ENCODE measurements around the gene RAB6B. TPM values are rescaled to one million over a fixed set of nuclear protein-coding genes. Genes with fewer than 3 reads are reported as not detected.
A peak's percentile ranks its signal among the peaks of the same experiment; 100 is the strongest.

The RAB6B gene
- total RNA-seq, 2 donors from 2014 or later = 2.6 to 7.2 TPM

DNA sequence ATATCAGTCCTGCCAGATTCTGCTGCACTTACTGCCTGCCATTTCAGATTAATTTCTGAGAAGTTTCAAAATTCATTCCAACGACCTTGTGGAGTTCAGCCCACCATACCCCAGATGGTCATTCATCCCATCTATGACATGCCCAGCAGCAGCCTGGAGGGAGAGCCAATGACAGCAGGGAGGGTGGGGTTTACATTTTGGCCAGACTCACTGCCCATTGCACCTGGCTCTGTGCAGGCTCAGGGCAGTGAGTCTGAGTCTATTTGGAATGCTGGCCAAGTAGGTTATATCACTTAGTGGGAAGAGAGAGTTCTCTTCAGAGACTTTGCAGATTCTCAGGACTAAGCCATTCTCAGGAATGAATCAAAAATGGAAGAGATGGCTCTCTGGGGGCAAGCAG is 68.5 kb downstream of the RAB6B start:
- ATAC-seq (replicated peaks in 1 of 2) (no peak), DNase-seq (no peak)
- Mint-ChIP-seq H3K4me1 (ENCODE audit: low read depth) (no peaks in the 10 kb centered on the region), H3K4me3 (no peak overlapping the region), H3K27me3 (ENCODE audit: low read depth) (no peaks in the 10 kb centered on the region), H3K36me3 (ENCODE audit: insufficient read depth in 2 of 2) (peaks cover 0 to 10% of the 10 kb centered on the region in 2 donors), H3K27ac (no peak overlapping the region), H3K9me3 (no peaks in the 10 kb centered on the region)

DNA sequence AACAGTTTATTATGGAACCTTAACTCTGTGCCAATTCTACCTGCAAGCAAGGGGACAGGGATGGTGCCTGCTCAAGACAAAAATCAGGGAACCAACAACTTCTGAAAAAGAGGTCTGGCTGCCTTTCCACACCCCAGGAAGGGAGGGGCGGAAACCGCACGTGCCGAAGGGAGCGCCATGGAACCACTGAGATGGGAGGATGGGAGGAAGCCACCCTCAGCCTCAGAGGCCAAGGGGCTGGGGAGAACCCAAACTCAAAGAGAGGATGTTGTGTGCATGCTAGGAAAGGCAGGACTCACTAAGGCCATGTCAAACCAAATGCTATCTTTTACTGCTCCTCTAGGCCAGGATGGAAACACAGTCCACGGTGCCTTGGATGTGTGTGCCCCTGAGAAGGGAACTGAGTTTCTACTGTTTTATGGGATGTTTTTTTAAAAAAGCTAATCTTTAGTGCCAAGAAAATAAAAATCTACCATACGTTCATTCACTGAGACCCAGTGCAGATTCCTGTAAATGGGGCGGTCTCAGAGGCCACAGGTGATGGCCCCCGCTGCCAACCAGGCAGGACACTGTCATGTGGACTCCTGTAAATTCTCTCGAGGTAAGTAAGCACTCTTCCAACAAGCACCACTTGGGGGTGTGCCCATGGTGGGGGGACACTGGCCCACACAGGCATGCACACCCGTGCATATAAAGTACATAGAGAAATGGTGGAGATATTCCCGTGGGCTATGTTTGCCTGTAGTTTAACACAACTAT is 69.5 kb downstream of the RAB6B start:
- DNase-seq = no peak

DNA sequence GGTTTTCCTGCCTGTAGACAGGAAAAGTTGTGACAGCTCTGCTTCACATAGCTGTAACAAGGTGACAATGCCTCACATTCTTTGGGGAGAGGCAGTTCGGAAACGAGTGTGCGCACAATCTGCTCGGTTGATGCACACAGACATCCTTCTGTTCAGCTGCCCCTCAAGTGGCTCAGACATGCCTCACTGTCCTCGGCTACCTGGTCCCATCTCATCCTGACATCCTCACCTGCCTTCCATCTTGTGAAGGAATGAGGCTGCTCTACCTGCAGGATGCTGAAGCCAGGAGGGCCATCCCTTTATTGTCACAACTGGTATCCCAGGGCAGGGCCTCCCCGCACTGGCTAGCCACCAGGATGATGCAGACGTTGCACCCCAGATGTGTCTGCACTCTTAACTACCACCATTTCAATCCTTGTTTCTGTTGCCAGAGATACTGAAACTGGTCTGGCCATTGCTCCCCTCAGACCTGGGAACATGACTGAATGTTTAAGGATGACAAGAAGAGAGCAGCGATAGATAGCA is 70.7 kb downstream of the RAB6B start:
- Mint-ChIP-seq H3K27me3 (ENCODE audit: low read depth) (no peaks in the 10 kb centered on the region), H3K9me3 (no peaks in the 10 kb centered on the region), H3K4me1 (ENCODE audit: low read depth) (no peaks in the 10 kb centered on the region), H3K36me3 (ENCODE audit: insufficient read depth in 2 of 2) (peaks cover 3 to 19% of the 10 kb centered on the region in 2 donors), H3K4me3 (no peak overlapping the region), H3K27ac (no peak overlapping the region)
- ATAC-seq (replicated peaks in 1 of 2) (no peak), DNase-seq (no peak)

More for the DNA sequence above, 69.5 kb downstream of the RAB6B start:
- Mint-ChIP-seq H3K27ac (no peak overlapping the region), H3K9me3 (no peaks in the 10 kb centered on the region), H3K27me3 (ENCODE audit: low read depth) (no peaks in the 10 kb centered on the region), H3K4me3 (no peak overlapping the region), H3K36me3 (ENCODE audit: insufficient read depth in 2 of 2) (peaks cover 0 to 17% of the 10 kb centered on the region in 2 donors), H3K4me1 (ENCODE audit: low read depth) (no peaks in the 10 kb centered on the region)
- ATAC-seq (replicated peaks in 1 of 2) = no peak

DNA sequence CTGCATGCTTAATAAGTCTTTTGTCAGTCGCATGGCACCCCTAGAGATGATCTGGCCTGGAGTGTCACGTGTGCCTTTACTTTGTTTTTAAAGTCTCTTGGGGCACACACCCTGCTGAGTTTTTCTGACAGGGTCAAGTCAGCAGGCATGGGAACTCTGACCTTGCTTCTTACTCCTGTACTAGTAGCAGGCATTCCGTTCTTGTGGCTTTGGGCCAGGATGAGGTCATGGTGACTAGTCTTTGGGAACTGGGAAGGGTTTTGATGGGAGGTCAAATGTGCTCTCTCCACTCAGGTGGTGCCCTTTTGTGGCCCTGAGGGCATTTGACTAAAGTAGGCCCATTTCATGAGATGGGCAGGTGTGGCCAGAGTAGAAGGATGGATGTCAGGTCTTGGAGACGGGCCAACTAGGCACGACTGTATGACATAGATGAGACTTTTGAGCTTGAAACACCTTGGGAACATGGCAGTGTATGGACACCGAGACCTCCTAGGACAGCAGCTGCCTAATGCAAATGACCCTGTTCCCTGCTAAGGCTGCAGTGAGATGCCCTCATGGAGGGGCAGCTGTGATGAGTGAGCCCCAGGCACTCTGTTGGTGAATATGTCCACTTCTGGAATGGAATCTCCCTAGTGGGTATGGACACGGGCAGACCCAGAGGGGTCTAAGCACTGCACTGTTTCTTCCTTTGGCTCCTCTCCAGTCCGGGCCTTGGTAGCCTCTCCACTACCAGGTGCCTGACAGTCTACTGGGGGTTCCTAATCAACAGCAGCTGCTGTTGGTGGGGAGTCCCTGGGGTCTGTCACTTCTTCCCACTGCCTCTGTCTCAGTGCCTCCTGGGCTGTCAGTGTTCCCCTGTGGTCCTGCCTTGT is 73.7 kb downstream of the RAB6B start:
- no peaks in the 10 kb centered on the region for H3K9me3 Mint-ChIP-seq
- no peaks in the 10 kb centered on the region for H3K4me1 Mint-ChIP-seq (ENCODE audit: low read depth)
- no peaks in the 10 kb centered on the region for H3K27me3 Mint-ChIP-seq (ENCODE audit: low read depth)
- no peak overlapping the region for H3K4me3 Mint-ChIP-seq
- H3K27ac Mint-ChIP-seq = no peak overlapping the region
- ATAC-seq (replicated peaks in 1 of 2) = no peak
- H3K36me3 Mint-ChIP-seq (ENCODE audit: insufficient read depth in 2 of 2) = peaks cover 5 to 22% of the 10 kb centered on the region in 2 donors
- no peak for DNase-seq

DNA sequence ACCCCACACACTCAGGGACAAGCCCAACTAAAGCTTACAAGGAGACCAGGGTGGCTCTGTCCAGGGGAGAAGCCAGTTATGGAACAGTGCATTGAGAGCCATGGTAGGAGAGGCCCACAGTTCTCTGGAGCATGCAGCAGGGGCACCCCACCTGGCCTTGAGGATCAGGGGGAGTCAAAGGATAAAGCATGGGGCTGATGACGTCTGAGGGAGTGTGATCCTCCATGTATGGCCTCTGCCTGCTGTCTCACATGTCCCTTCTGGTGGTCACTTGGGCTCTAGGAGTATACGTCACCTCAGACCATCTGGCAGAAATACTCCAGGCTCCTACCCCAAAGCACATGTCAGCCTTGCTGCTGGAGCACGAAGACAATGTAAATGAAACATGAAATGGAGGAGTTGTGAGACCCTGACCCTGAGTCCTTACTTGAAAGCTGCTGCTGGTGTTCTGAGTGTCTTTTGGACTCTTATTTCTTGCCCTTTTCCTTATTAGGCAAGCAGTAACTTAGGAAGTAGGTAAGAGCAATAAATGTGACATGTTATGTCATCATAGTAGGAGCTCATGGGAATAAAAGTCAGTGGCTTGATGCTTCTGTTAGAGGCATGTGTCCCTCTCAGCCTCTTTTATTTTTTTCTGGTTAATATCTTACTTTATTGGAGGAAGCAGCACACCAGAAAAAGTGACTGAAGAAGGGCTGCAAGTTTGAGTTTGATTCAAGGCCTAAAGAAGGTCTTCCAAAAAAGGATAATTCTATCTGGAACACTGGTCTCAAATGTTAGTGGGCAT is 74.6 kb downstream of the RAB6B start:
- no peaks in the 10 kb centered on the region for H3K4me1 Mint-ChIP-seq (ENCODE audit: low read depth)
- DNase-seq (no peak), ATAC-seq (replicated peaks in 1 of 2) (no peak)
- no peaks in the 10 kb centered on the region for H3K9me3 Mint-ChIP-seq
- H3K27me3 Mint-ChIP-seq (ENCODE audit: low read depth) = no peaks in the 10 kb centered on the region
- H3K36me3 Mint-ChIP-seq (ENCODE audit: insufficient read depth in 2 of 2) = peaks cover 5 to 25% of the 10 kb centered on the region in 2 donors
- H3K4me3 Mint-ChIP-seq = no peak overlapping the region
- no peak overlapping the region for H3K27ac Mint-ChIP-seq

DNA sequence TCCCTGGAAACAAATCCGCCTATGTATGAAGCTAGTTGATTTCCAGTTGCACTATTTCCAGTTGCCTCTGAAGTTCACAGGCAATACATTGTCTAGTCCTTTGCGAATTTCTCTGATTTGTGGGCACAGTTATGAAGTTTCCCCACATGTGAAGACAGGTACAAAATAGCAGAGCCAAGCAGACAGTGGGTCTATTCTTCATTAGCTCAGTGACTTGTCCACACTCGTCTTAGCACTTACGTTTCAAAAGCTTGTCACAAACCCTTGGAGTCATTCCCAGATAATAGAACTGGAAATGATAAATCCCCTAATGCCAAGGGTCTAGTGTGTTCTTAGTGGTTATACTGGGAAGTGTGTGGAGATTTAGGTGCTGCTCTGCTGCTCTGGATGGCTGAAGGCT is 75.6 kb downstream of the RAB6B start:
- H3K9me3 Mint-ChIP-seq = no peaks in the 10 kb centered on the region
- H3K27ac Mint-ChIP-seq = no peak overlapping the region
- H3K27me3 Mint-ChIP-seq (ENCODE audit: low read depth) = no peaks in the 10 kb centered on the region
- H3K4me3 Mint-ChIP-seq = no peak overlapping the region
- peaks cover 3% of the 10 kb centered on the region for H3K4me1 Mint-ChIP-seq (ENCODE audit: low read depth)
- ATAC-seq (replicated peaks in 1 of 2) (no peak), DNase-seq (no peak)
- H3K36me3 Mint-ChIP-seq (ENCODE audit: insufficient read depth in 2 of 2) = peaks cover 5 to 26% of the 10 kb centered on the region in 2 donors

DNA sequence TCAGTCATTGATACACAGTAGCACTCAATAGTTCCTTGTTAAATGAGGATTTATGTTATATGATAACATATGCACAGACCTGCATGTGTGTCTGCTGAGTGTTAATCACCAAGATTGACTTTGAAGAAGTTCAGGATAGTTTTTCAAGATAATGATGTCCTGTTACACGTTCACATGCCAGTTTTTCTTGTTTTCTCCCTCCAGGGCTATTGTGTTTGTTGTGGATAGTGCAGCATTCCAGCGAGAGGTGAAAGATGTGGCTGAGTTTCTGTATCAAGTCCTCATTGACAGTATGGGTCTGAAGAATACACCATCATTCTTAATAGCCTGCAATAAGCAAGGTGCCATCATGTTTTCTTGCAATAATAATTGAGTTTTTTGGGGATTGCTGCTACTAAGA is 80.3 kb downstream of the RAB6B start:
- DNase-seq = no peak
- Mint-ChIP-seq H3K27ac (peak overlapping the region; percentile 58), H3K4me1 (ENCODE audit: low read depth) (peaks cover 8% of the 10 kb centered on the region), H3K36me3 (ENCODE audit: insufficient read depth in 2 of 2) (peaks cover 7 to 28% of the 10 kb centered on the region in 2 donors), H3K27me3 (ENCODE audit: low read depth) (no peaks in the 10 kb centered on the region), H3K9me3 (no peaks in the 10 kb centered on the region), H3K4me3 (no peak overlapping the region)
- no peak for ATAC-seq (replicated peaks in 1 of 2)

DNA sequence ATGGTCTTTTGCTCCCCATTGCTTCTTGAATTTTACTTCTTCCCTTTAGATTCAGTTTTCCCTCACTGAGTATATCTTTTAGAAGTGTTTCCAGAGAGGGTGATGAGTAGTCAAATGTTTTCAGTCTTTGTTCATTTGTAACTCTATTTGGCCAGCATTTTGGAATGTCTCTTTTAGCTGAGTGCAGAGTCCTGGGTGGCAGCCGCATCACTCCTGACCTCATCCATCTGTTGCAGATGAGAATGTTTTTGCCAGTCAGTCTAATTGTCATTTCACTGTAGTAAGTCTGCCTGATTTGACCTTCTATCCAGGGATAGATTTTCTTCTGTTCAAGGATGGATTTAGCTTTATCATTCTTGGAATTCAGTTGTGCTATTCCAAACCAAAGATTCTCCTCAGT is 82.8 kb downstream of the RAB6B start:
- Mint-ChIP-seq H3K4me3 (no peak overlapping the region), H3K4me1 (ENCODE audit: low read depth) (peaks cover 21% of the 10 kb centered on the region)

DNA sequence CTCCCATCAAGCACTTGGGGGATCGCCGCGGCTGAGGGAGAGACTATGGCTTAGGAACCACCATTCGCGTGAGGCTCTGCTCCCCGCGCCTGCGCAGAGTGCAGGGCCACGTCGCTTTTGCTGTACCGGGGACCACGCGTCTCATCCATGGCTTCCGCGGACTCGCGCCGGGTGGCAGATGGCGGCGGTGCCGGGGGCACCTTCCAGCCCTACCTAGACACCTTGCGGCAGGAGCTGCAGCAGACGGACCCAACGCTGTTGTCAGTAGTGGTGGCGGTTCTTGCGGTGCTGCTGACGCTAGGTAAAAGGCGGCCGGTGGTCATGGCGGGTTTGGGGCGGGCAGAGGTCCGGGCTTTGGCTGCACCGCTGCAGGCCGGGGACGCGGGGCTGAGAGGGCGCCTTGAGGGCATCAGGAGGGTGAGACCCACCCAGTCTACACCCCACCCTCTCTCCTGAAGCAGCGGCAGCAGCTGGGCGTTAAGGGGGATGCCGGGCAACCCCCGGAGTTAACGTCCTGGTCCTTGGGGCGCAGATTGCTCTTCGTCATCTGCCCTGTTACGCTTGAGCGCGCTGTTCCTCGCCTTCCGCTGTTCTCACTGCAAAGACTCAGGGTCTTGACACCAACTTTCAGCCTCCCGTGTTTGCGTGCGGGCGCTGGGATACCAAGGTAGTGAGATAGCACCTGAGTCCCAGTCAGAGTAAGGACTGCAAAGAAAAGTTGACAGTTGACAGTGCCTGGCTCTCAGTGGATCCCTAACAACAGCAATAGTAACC is 89.8 kb downstream of the RAB6B start, which contains the start of gene SRPRB:
Gene SRPRB (plus strand): TSS at position 114 of the 774 bp plus-strand sequence. CDS start 34 bp downstream, at position 148.
- peak; percentile 96 to 97 for DNase-seq
- ATAC-seq (replicated peaks in 1 of 2) = peak; percentile 97 to 98
- Mint-ChIP-seq H3K4me1 (ENCODE audit: low read depth) (peaks cover 40% of the 10 kb centered on the region), H3K9me3 (no peaks in the 10 kb centered on the region), H3K36me3 (ENCODE audit: insufficient read depth in 2 of 2) (peaks cover 0 to 18% of the 10 kb centered on the region in 2 donors), H3K27me3 (ENCODE audit: low read depth) (peaks cover 18% of the 10 kb centered on the region), H3K4me3 (peak within 1 kb of the TSS; percentile 91 to 96), H3K27ac (peak within 1 kb of the TSS; percentile 95)

More for the DNA sequence above, 82.8 kb downstream of the RAB6B start:
- ATAC-seq (replicated peaks in 1 of 2) = no peak
- Mint-ChIP-seq H3K9me3 (no peaks in the 10 kb centered on the region), H3K27me3 (ENCODE audit: low read depth) (no peaks in the 10 kb centered on the region), H3K27ac (peak overlapping the region; percentile 14), H3K36me3 (ENCODE audit: insufficient read depth in 2 of 2) (peaks cover 5 to 37% of the 10 kb centered on the region in 2 donors)
- no peak for DNase-seq

DNA sequence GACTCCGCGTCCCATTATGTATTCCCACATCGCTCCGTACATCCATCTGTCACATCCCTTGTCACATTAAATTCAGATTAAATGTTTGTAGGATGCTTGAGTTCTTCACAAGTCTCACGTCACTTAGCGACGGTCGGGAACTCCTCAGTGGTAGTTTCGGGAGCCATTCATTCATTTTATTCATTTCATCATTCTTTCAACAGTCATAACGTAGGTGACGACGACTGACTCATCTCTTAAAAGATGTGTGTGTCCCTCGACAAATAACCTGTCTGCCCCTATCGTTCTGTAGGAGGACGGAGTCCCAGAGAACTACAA is 90.3 kb downstream of the RAB6B start:
- H3K36me3 Mint-ChIP-seq (ENCODE audit: insufficient read depth in 2 of 2) = peaks cover 0 to 15% of the 10 kb centered on the region in 2 donors
- H3K4me3 Mint-ChIP-seq = peak overlapping the region; percentile 91 to 96
- H3K27me3 Mint-ChIP-seq (ENCODE audit: low read depth) = peaks cover 18% of the 10 kb centered on the region
- ATAC-seq (replicated peaks in 1 of 2) (no peak), DNase-seq (no peak)
- H3K27ac Mint-ChIP-seq = peak overlapping the region; percentile 95
- no peaks in the 10 kb centered on the region for H3K9me3 Mint-ChIP-seq
- H3K4me1 Mint-ChIP-seq (ENCODE audit: low read depth) = peaks cover 40% of the 10 kb centered on the region

DNA sequence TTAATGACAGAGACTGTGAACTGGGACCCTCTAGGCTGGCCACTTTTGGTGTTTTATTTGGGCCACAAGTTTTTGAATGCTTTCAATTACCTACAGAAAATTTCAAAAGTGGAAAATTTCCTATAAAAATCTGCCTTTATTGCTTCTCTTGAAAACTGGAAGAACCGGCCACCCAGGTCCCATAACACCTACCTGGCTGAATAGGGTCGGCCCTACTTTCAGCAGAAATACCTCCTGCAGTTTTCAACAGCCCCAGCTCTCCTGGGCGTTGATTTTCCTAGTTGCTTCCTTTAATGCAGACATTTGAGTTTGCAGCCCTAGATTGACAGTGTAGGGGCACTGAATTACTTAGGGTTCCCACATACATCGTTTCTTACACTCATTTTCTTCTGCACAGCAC is 90.8 kb downstream of the RAB6B start:
- Mint-ChIP-seq H3K27ac (peak overlapping the region; percentile 95), H3K4me1 (ENCODE audit: low read depth) (peaks cover 40% of the 10 kb centered on the region), H3K27me3 (ENCODE audit: low read depth) (peaks cover 22% of the 10 kb centered on the region), H3K36me3 (ENCODE audit: insufficient read depth in 2 of 2) (peaks cover 0 to 13% of the 10 kb centered on the region in 2 donors), H3K4me3 (peak overlapping the region; percentile 91 to 96), H3K9me3 (no peaks in the 10 kb centered on the region)
- ATAC-seq (replicated peaks in 1 of 2) = no peak
- DNase-seq = no peak

DNA sequence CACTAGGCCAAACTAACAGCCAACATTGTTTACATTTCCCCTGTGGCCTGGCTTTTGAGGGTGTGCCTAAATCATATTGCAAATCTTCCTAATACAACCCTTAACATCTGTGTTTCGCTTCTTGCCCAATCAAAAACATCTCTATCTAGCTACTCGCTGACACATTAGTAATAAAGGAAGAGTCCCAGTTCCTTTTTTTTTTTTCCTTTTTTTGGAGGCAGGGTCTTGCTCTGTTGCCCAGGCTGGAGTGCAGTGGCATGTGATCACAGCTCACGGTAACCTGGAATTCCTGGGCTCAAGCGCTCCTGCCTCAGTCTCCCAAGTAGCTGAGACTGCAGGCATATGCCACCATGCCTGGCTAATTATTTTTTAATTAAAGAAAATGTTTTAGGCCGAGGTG is 92.2 kb downstream of the RAB6B start:
- peaks cover 0 to 9% of the 10 kb centered on the region in 2 donors for H3K36me3 Mint-ChIP-seq (ENCODE audit: insufficient read depth in 2 of 2)
- H3K4me3 Mint-ChIP-seq = no peak overlapping the region

More for the DNA sequence above, 92.2 kb downstream of the RAB6B start:
- H3K27me3 Mint-ChIP-seq (ENCODE audit: low read depth) = peaks cover 25% of the 10 kb centered on the region
- H3K4me1 Mint-ChIP-seq (ENCODE audit: low read depth) = peaks cover 33% of the 10 kb centered on the region
- no peak for ATAC-seq (replicated peaks in 1 of 2)
- no peaks in the 10 kb centered on the region for H3K9me3 Mint-ChIP-seq
- H3K27ac Mint-ChIP-seq = no peak overlapping the region
- no peak for DNase-seq

Measured in activated T-cell treated with anti-CD3 and anti-CD28 coated beads, Interleukin-2, amount 50 U/mL, for 72 hours (primary cell).